ENCODE data around the gene GRM7.

The GRM7 gene

GRCh38 chr3:7588236-7588635, 727.3 kb downstream of the GRM7 start:
- no peaks in the 10 kb centered on the region for H3K36me3 ChIP-seq (ENCODE audit: control insufficient read depth, insufficient read depth, low read length)
- 80 to 83% methylated on average over 1 of the region's 4 CpGs for WGBS, 2 experiments (ENCODE audit: insufficient coverage in 2 of 2)
- H3K27ac ChIP-seq (ENCODE audit: low read depth, low read length, severe bottlenecking), result no peak overlapping the region
- H3K4me3 ChIP-seq (ENCODE audit: extremely low read depth, insufficient read depth, low read length, poor library complexity, severe bottlenecking), result no peak overlapping the region
- H3K9me3 ChIP-seq (ENCODE audit: control insufficient read depth, low read length), result no peaks in the 10 kb centered on the region
- no peaks in the 10 kb centered on the region for H3K4me1 ChIP-seq (ENCODE audit: control insufficient read depth, insufficient read depth, low read length, poor library complexity, severe bottlenecking)

- no peak overlapping the region for H3K27ac ChIP-seq (ENCODE audit: low read depth, low read length, severe bottlenecking)
- H3K36me3 ChIP-seq (ENCODE audit: control insufficient read depth, insufficient read depth, low read length), result no peaks in the 10 kb centered on the region
- H3K9me3 ChIP-seq (ENCODE audit: control insufficient read depth, low read length), result no peaks in the 10 kb centered on the region
- no peak overlapping the region for H3K4me3 ChIP-seq (ENCODE audit: extremely low read depth, insufficient read depth, low read length, poor library complexity, severe bottlenecking)
- H3K4me1 ChIP-seq (ENCODE audit: control insufficient read depth, insufficient read depth, low read length, poor library complexity, severe bottlenecking), result no peaks in the 10 kb centered on the region
- WGBS, 2 experiments (ENCODE audit: insufficient coverage in 2 of 2), result 100% methylated on average over 2 of the region's 2 CpGs
Observed at GRCh38 chr3:7589526-7589925, 728.6 kb downstream of the GRM7 start.

GRCh38 chr3:7602297-7602696, 741.4 kb downstream of the GRM7 start:
- WGBS, 2 experiments (ENCODE audit: insufficient coverage in 2 of 2), result no CpG with 5 or more reads among the region's 2 CpGs

GRCh38 chr3:7607083-7607482, 746.2 kb downstream of the GRM7 start:
- no peaks in the 10 kb centered on the region for H3K36me3 ChIP-seq (ENCODE audit: control insufficient read depth, insufficient read depth, low read length)
- no peak overlapping the region for H3K4me3 ChIP-seq (ENCODE audit: extremely low read depth, insufficient read depth, low read length, poor library complexity, severe bottlenecking)
- H3K9me3 ChIP-seq (ENCODE audit: control insufficient read depth, low read length), result no peaks in the 10 kb centered on the region
- WGBS, 2 experiments (ENCODE audit: insufficient coverage in 2 of 2), result no CpG with 5 or more reads among the region's 2 CpGs
- H3K27ac ChIP-seq (ENCODE audit: low read depth, low read length, severe bottlenecking), result no peak overlapping the region
- H3K4me1 ChIP-seq (ENCODE audit: control insufficient read depth, insufficient read depth, low read length, poor library complexity, severe bottlenecking), result no peaks in the 10 kb centered on the region

More at GRCh38 chr3:7602297-7602696, 741.4 kb downstream of the GRM7 start:
- no peak overlapping the region for H3K4me3 ChIP-seq (ENCODE audit: extremely low read depth, insufficient read depth, low read length, poor library complexity, severe bottlenecking)
- H3K27ac ChIP-seq (ENCODE audit: low read depth, low read length, severe bottlenecking), result no peak overlapping the region
- no peaks in the 10 kb centered on the region for H3K36me3 ChIP-seq (ENCODE audit: control insufficient read depth, insufficient read depth, low read length)
- H3K9me3 ChIP-seq (ENCODE audit: control insufficient read depth, low read length), result no peaks in the 10 kb centered on the region
- no peaks in the 10 kb centered on the region for H3K4me1 ChIP-seq (ENCODE audit: control insufficient read depth, insufficient read depth, low read length, poor library complexity, severe bottlenecking)

- no peak overlapping the region for H3K27ac ChIP-seq (ENCODE audit: low read depth, low read length, severe bottlenecking)
- WGBS, 2 experiments (ENCODE audit: insufficient coverage in 2 of 2), result no CpG with 5 or more reads among the region's 2 CpGs
- H3K9me3 ChIP-seq (ENCODE audit: control insufficient read depth, low read length), result no peaks in the 10 kb centered on the region
- no peaks in the 10 kb centered on the region for H3K4me1 ChIP-seq (ENCODE audit: control insufficient read depth, insufficient read depth, low read length, poor library complexity, severe bottlenecking)
- no peaks in the 10 kb centered on the region for H3K36me3 ChIP-seq (ENCODE audit: control insufficient read depth, insufficient read depth, low read length)
- no peak overlapping the region for H3K4me3 ChIP-seq (ENCODE audit: extremely low read depth, insufficient read depth, low read length, poor library complexity, severe bottlenecking)
Observed at GRCh38 chr3:7607676-7608075, 746.8 kb downstream of the GRM7 start.

GRCh38 chr3:7610634-7611033, 749.7 kb downstream of the GRM7 start:
- no CpG with 5 or more reads among the region's 5 CpGs for WGBS, 2 experiments (ENCODE audit: insufficient coverage in 2 of 2)
- Histone ChIP-seq H3K27ac (ENCODE audit: low read depth, low read length, severe bottlenecking) (no peak overlapping the region), H3K4me3 (ENCODE audit: extremely low read depth, insufficient read depth, low read length, poor library complexity, severe bottlenecking) (no peak overlapping the region), H3K36me3 (ENCODE audit: control insufficient read depth, insufficient read depth, low read length) (no peaks in the 10 kb centered on the region), H3K9me3 (ENCODE audit: control insufficient read depth, low read length) (no peaks in the 10 kb centered on the region), H3K4me1 (ENCODE audit: control insufficient read depth, insufficient read depth, low read length, poor library complexity, severe bottlenecking) (no peaks in the 10 kb centered on the region)

GRCh38 chr3:7615043-7615442, 754.1 kb downstream of the GRM7 start:
- no peak overlapping the region for H3K4me3 ChIP-seq (ENCODE audit: extremely low read depth, insufficient read depth, low read length, poor library complexity, severe bottlenecking)
- WGBS, 2 experiments (ENCODE audit: insufficient coverage in 2 of 2), result 60% methylated on average over 1 of the region's 1 CpG; no CpG with 5 or more reads in 1 of the 2 experiments

GRCh38 chr3:7618606-7619005, 757.7 kb downstream of the GRM7 start:
- no peaks in the 10 kb centered on the region for H3K9me3 ChIP-seq (ENCODE audit: control insufficient read depth, low read length)
- H3K4me1 ChIP-seq (ENCODE audit: control insufficient read depth, insufficient read depth, low read length, poor library complexity, severe bottlenecking), result no peaks in the 10 kb centered on the region
- no peaks in the 10 kb centered on the region for H3K36me3 ChIP-seq (ENCODE audit: control insufficient read depth, insufficient read depth, low read length)
- H3K4me3 ChIP-seq (ENCODE audit: extremely low read depth, insufficient read depth, low read length, poor library complexity, severe bottlenecking), result no peak overlapping the region
- 100% methylated on average over 1 of the region's 2 CpGs for WGBS, 2 experiments (ENCODE audit: insufficient coverage in 2 of 2)
- no peak overlapping the region for H3K27ac ChIP-seq (ENCODE audit: low read depth, low read length, severe bottlenecking)

More at GRCh38 chr3:7615043-7615442, 754.1 kb downstream of the GRM7 start:
- H3K27ac ChIP-seq (ENCODE audit: low read depth, low read length, severe bottlenecking), result no peak overlapping the region
- H3K36me3 ChIP-seq (ENCODE audit: control insufficient read depth, insufficient read depth, low read length), result no peaks in the 10 kb centered on the region
- H3K4me1 ChIP-seq (ENCODE audit: control insufficient read depth, insufficient read depth, low read length, poor library complexity, severe bottlenecking), result no peaks in the 10 kb centered on the region
- no peaks in the 10 kb centered on the region for H3K9me3 ChIP-seq (ENCODE audit: control insufficient read depth, low read length)

- H3K27ac ChIP-seq (ENCODE audit: low read depth, low read length, severe bottlenecking), result no peak overlapping the region
- no peaks in the 10 kb centered on the region for H3K4me1 ChIP-seq (ENCODE audit: control insufficient read depth, insufficient read depth, low read length, poor library complexity, severe bottlenecking)
- H3K4me3 ChIP-seq (ENCODE audit: extremely low read depth, insufficient read depth, low read length, poor library complexity, severe bottlenecking), result no peak overlapping the region
- no CpG with 5 or more reads among the region's 1 CpG for WGBS, 2 experiments (ENCODE audit: insufficient coverage in 2 of 2)
- H3K36me3 ChIP-seq (ENCODE audit: control insufficient read depth, insufficient read depth, low read length), result no peaks in the 10 kb centered on the region
- H3K9me3 ChIP-seq (ENCODE audit: control insufficient read depth, low read length), result no peaks in the 10 kb centered on the region
Observed at GRCh38 chr3:7620401-7620800, 759.5 kb downstream of the GRM7 start.

GRCh38 chr3:7621046-7621630, 760.2 kb downstream of the GRM7 start:
- 95% methylated on average over 3 of the region's 7 CpGs; no CpG with 5 or more reads in 1 of the 2 experiments for WGBS, 2 experiments (ENCODE audit: insufficient coverage in 2 of 2)
- Histone ChIP-seq H3K27ac (ENCODE audit: low read depth, low read length, severe bottlenecking) (no peak overlapping the region), H3K4me1 (ENCODE audit: control insufficient read depth, insufficient read depth, low read length, poor library complexity, severe bottlenecking) (no peaks in the 10 kb centered on the region), H3K9me3 (ENCODE audit: control insufficient read depth, low read length) (no peaks in the 10 kb centered on the region), H3K36me3 (ENCODE audit: control insufficient read depth, insufficient read depth, low read length) (no peaks in the 10 kb centered on the region), H3K4me3 (ENCODE audit: extremely low read depth, insufficient read depth, low read length, poor library complexity, severe bottlenecking) (no peak overlapping the region)

- H3K4me1 ChIP-seq (ENCODE audit: control insufficient read depth, insufficient read depth, low read length, poor library complexity, severe bottlenecking), result no peaks in the 10 kb centered on the region
- no peak overlapping the region for H3K4me3 ChIP-seq (ENCODE audit: extremely low read depth, insufficient read depth, low read length, poor library complexity, severe bottlenecking)
- H3K9me3 ChIP-seq (ENCODE audit: control insufficient read depth, low read length), result no peaks in the 10 kb centered on the region
- H3K36me3 ChIP-seq (ENCODE audit: control insufficient read depth, insufficient read depth, low read length), result no peaks in the 10 kb centered on the region
- H3K27ac ChIP-seq (ENCODE audit: low read depth, low read length, severe bottlenecking), result no peak overlapping the region
- 58 to 62% methylated on average over 2 of the region's 3 CpGs for WGBS, 2 experiments (ENCODE audit: insufficient coverage in 2 of 2)
Observed at GRCh38 chr3:7621651-7622050, 760.7 kb downstream of the GRM7 start.
